AG09319 (cell line): ENCODE results near the gene CA7.

Source experiments
- DNase-seq: peaks from one replicate; pipeline ENCODE4 v3.0.0-alpha.2; 2010; ENCODE audit warnings: low read depth; ENCODE audit errors: extremely low read depth
- CTCF ChIP-seq: IDR thresholded peaks from 2 replicates; pipeline ENCODE4 v1.5.1; 2011; ENCODE audit warnings: low read depth, mild to moderate bottlenecking, inconsistent platforms, low read length, moderate library complexity

Gene CA7

GRCh38 chr16:66811043-66811442 is 33.2 kb upstream of the CA7 start:
- TF ChIP-seq CTCF = no peak
- DNase-seq = no peak

- DNase-seq = no peak
- TF ChIP-seq CTCF = no peak
These were observed 29.5 kb upstream of the CA7 start for GRCh38 chr16:66814734-66815133.

- no peak for TF ChIP-seq CTCF
- DNase-seq = no peak
These were observed 20.2 kb upstream of the CA7 start for GRCh38 chr16:66824006-66824405.

DNA sequence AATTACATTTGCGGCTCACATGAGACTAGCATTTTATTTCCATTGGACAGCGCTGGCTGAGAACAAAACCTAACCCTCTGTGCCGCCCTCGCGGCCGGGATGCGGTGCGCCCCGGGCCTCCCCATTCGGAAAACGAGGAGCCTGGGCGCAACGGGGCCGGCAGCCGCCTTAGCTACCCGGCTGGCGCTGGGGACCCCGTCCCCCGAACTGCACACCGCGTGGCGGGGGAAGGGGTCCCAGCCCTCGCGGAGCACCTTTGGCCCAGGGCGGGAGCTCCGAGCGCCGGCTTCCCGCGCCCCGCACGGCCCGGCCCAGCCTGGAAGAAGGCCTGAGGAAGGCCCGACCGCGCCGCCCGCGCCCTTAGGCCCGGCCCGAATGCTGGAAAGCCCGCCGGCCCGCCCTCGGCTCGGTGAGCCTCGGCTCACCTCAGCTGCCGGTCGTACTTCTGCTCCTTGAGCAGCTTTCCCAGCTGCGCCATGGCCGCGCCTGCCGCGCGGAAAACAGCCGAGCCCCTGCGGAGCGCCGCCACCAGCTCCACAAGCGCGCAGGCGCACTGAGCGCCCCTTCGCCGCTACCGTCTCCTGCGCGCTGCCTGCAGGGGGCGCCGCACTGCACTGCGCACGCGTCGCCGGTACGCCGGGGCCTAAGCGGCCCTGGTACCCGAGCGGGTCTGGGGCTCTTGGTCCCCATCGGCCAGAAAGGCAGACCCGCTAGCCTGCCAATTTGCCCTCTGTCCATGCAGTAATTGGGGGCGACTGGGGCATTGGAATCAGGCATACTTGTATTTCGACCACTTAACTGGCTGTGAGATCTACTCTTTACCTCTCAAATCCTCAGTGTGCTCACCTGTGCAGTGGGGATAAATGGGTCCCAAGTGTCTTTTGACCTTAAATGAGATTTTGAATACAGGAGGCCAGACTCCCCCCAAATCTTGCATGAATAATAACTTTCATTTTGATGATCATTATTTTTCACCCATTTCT is 13.5 kb upstream of the CA7 start, which contains the start of gene NAE1:
Gene NAE1 (minus strand): TSS at position 555 of the 983 bp plus-strand sequence. CDS start 77 bp downstream, at position 478.
- peak; percentile 78 for TF ChIP-seq CTCF
- DNase-seq = peak; percentile 54

DNA sequence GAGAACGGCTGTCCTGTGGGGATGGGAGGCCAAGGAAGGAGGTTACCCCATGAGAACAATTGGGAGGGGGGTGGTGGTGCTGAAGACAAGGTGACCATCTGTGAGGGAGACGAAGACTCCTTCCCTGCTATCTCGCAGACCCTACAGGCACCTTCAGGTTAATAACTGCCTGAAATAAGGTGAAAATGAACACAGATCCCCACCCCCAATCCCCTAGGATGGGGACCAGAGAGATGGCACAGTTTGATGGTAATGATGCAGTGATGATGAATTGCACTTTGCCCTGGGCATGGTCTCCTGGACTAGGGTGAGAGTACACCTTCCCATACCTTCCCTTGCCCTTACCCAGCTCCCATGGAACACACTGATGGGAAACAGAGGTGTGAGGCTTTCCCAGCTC is 12.0 kb upstream of the CA7 start:
- DNase-seq = no peak
- TF ChIP-seq CTCF = no peak

- DNase-seq = no peak
- TF ChIP-seq CTCF = no peak
These were observed 11.4 kb upstream of the CA7 start for GRCh38 chr16:66832661-66833305.

DNA sequence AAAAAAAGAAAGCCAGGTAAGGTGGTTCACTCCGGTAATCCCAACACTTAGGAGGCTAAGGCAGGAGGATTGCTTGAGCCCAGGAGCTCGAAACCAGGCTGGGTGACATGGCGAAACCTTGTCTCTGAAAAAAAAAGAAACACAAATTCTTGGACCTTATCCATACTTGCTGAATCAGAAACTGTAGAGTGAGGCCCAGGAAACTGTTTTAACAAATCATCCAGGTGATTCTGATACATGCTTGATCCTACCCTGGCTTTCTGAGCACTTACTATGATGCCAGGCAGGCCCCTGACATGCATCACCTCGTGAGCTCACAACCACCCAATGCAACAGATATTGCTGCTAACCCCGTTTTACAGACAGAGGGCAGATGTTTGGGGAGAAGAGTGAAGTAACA is 9.5 kb upstream of the CA7 start:
- TF ChIP-seq CTCF = no peak
- DNase-seq = no peak
